HG03469 (cell line): ENCODE data around the gene LCMT2.
A peak's percentile ranks its signal among the peaks of the same experiment; 100 is the strongest.

ENCODE experiments used
- ATAC-seq: cut with Tn5 transposase; IDR thresholded peaks from one replicate; pipeline ENCODE4 v1.9.1; 2021; ENCODE audit warnings: mild to moderate bottlenecking, moderate library complexity, moderate number of reproducible peaks; ENCODE audit not compliant: unreplicated experiment

LCMT2 gene, protein sequence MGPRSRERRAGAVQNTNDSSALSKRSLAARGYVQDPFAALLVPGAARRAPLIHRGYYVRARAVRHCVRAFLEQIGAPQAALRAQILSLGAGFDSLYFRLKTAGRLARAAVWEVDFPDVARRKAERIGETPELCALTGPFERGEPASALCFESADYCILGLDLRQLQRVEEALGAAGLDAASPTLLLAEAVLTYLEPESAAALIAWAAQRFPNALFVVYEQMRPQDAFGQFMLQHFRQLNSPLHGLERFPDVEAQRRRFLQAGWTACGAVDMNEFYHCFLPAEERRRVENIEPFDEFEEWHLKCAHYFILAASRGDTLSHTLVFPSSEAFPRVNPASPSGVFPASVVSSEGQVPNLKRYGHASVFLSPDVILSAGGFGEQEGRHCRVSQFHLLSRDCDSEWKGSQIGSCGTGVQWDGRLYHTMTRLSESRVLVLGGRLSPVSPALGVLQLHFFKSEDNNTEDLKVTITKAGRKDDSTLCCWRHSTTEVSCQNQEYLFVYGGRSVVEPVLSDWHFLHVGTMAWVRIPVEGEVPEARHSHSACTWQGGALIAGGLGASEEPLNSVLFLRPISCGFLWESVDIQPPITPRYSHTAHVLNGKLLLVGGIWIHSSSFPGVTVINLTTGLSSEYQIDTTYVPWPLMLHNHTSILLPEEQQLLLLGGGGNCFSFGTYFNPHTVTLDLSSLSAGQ

DNA sequence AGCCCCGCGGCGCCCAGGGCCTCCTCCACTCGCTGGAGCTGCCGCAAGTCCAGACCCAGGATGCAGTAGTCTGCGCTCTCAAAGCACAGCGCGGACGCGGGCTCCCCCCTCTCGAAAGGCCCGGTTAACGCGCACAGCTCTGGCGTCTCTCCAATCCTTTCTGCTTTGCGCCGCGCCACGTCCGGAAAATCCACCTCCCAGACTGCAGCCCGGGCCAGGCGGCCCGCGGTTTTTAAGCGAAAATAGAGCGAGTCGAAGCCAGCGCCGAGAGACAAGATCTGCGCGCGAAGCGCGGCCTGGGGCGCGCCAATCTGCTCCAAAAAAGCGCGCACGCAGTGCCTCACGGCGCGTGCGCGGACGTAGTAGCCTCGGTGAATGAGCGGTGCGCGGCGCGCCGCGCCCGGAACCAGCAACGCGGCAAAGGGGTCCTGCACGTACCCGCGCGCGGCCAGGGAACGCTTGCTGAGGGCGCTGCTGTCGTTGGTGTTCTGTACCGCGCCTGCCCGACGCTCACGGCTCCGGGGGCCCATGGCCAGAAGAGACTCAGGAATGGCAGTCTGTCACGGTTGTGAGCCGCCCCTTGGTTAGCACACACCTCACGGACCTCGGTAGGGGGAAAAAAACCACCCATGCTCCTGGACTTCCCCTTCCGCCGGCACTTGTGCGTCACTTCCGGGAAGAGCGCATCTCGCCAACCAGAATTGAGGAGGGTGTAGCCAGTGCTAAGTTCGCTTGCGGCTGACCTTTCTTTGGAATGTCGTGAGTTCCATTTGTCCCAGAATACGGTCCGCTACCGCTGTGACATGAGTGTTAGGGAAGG lies at the start of gene LCMT2:
Gene LCMT2 (minus strand): TSS at position 614 of the 820 bp plus-strand sequence. CDS start 84 bp downstream, at position 530.
- peak; percentile 57 for ATAC-seq

DNA sequence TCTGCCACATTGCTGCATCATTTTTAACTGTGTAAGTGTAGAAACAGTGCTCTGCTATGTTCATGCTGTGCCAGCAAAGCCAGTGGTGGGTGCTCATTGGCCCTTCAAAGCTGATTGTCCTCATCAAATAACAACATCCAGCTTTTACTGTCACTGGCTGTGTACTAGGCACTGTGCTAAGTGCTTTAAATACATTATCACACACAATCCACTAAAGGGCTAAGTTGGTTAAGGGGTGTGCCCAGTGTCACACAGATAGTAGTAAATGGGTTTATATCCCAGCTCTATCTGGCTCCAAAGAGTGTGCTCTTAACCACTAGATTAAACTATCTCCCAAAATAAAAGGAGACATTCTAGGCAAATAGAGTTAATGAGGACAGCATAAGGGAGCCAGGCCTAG lies 48.2 kb upstream of the LCMT2 start:
- ATAC-seq, result no peak

DNA sequence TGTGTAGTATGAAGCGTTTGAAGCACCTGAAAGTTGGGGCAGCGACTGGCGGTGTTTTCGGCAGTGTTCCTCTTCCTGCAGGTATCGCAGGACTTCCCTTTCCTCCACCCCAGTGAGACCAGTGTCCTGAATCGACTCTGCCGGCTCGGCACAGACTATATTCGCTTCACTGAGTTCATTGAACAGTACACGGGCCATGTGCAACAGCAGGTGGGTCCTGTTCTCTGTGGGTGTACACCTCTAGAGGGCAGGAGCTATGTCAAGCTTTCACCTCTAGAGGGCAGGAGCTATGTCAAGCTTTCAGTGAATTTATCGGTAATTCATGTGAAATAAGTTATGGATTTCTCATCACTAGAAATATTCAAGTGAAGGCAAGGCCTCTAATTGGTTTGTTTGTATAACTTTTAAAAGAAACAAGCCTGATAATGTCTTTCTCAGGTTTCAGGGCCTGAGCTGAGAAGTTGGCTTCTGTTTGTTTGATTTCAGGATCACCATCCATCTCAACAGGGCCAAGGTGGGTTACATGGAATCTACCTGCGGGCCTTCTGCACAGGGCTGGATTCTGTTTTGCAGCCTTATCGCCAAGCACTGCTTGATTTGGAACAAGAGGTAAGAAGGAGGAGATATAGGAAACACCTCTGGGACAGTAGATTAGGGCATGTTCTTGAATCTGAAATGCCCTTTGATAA lies 45.8 kb upstream of the LCMT2 start:
- ATAC-seq, result no peak

DNA sequence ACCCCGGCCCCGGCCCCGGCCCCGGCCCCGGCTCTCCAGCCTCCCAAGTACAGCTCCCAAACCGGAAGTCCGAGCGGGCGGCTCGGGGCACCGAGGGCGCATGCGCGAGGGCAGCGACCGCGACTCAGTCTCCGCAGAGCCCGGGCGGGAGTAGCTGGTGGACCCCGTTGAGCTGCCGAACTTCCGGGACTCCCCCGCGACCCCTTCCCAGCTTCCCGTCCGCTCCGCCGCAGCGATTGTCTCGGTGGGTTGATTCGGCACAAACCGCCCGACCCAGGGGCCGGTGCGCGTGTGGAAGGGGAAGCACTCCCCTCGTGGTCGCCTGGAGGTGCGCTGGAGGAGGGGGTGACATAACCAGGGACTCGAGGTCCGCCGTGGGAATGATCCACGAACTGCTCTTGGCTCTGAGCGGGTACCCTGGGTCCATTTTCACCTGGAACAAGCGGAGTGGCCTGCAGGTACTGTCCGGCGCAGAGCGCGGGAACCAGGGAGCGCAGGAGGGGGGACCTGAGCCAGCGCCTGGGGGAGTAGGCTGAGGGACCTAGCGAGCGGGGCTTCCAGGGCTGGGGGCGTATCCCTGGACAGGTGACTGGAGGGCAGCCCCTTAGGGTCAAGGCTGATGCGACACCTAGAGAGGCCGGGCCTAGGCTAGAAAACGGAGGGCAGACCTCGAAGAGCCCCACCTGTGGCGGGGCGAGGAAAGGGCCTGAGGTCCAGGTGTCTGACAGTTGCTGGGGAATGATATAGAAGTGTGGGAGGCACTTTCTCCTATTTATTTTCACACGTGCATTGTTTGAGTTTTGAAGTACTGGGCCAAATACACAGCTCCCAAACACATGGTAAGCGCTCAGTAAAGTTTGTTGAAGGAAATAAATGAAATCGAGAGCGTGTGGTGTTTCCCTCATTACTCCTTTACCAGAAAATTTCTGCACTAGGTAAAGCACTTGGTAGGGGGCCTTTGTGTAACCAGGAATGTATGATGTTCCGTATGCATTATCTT lies 40.9 kb upstream of the LCMT2 start, which contains the start of the genes TUBGCP4 and ZSCAN29:
Gene TUBGCP4 (plus strand): TSS at position 127 of the 1,000 bp plus-strand sequence. CDS start 254 bp downstream, at position 381.
Gene ZSCAN29 (minus strand): TSS at position 69 of the 1,000 bp plus-strand sequence. CDS start 1,130 bp downstream, outside the sequence.
- no peak for ATAC-seq

DNA sequence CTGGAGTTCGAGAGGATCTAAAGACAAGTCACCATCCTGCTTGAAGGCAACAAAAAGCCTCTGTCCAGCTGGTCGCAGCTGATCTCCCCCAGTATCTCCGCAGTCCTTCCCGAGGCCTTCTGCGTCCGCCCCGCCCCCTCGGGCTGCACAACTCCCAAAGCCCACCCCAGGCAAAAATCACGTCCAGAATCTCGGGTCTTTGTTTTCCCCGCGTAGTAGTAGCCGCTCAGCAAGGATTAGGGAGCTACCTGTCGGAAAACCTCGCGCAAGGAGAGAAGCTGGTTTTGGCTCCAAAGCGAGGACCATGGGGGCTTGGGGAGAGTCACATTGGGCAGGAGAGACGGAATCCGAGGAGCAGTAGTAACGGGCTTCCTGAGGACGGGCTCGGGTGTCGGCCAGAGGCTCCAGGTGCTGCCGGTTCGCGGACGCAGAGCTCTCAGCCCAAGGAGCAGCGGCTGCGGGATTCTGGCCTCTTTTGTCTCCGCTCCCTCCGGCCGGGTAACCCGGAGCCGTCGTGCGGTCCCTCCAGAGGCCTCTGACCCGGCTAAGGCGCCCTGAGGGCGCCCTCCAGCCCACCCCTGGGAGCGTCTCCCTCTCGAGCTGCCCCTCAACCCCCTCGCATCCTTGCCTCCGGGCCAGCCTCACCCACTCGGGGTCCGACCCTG lies 40.1 kb upstream of the LCMT2 start:
- no peak for ATAC-seq

DNA sequence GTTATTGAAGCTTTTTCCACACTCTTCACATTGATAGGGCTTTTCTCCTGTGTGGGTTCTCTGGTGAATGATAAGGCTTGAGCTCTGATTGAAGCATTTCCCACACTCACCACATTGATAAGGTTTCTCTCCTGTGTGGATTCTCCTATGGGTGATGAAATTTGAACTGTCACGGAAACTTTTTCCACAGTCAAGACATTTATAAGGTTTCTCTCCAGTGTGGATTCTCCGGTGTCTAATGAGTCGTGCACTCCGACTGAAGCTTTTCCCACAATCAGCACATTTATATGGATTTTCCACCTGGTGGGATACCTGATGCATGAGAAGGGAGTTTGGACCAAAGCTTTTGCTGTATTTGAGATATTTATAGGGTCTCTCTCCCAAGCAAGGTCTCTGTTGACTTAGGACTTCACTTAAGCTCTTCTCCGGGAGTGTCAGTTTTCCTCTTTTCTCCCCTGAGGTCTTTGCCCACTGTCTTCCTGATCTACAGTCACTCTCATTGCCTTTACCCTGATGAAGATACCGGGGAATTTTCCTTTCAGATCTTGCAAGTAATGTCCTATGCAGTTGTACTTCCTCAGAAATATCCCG lies 31.0 kb upstream of the LCMT2 start:
- no peak for ATAC-seq

DNA sequence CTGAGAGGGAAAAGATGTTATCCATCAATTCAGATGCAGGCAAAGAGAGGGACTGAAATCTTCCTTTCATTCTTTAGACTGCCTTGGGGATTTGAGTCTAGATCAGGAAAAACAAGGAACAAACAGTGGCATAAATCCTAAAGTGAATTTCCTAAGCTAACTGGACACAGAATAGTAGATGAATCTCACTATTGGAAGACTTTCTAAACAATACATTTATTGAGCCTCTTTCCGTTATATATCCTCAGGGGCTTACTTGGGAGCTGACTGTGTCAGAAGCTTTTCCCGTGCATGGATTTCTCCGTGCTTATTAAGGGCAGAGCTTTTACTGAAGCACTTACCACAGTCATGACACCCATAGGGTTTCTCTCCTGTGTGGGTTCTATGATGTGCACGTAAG lies 30.4 kb upstream of the LCMT2 start:
- ATAC-seq, result no peak

DNA sequence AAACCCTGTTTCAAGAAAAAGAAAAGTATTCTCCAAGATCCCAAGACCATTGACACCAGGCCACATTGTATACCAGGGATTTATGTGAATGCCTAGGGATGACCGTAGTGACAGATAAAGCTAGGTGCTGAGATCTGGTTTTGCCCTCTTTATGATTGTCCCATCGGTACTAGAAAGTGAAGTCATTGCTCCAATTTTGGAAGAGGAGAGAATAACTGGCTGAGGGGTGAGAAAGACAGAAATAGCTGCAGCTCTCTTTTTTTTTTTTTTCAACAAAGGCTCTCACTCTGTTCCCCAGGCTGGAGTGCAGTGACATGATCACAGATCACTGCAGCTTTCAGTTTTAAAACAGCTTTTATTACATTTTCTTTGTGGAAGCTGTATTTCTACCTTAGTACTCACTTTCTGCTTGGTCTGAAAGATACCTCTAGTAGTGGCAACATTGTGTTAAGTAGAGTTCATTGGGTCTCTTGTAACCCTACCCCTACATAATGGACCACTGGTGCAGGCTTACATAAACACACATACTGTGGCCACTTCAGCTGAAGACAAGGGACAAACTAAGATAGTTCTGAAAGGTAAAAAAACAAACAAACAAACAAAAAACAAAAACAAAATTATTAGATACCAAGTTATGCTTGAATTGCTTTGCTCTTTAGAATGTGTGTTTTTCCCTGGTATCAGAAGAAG lies 22.5 kb upstream of the LCMT2 start:
- no peak for ATAC-seq

DNA sequence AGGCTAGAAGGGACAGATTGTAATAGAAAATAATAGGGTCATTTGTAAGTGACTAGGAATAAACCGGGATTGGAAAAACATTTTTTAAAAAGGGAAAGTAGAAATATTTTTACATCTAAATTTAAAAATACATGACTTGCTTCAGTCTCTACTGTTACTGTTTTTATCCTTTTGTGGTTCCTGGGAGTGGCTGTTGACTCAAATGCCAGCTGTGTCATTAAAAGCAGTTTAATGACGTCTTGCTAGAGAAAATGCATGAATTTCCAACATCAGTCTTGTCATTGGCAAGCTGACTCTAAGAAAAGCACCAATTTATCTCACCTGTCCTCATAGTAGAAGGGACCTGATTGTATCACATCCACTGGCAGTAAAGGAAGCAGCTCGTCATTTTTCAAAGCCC lies 16.7 kb upstream of the LCMT2 start:
- ATAC-seq, result no peak

DNA sequence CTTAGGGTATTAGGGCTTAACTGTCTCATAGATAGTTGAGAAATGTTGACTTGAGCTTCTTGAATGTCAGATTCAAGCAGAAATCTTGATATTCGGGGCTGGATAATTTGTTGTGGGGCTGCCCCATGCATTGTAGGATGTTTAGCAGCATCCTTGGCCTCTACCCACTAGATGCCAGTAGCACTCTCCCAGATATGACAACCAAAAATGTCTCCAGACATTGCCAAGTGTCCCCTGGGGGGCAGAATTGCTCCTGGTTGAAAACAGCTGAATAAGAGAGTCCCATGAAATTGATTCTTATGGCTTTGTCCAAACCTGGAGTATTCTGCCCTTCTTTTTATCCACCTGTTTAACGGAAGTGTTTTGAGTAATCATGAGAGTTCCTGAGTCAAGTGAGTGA lies 15.9 kb upstream of the LCMT2 start:
- ATAC-seq, result no peak

DNA sequence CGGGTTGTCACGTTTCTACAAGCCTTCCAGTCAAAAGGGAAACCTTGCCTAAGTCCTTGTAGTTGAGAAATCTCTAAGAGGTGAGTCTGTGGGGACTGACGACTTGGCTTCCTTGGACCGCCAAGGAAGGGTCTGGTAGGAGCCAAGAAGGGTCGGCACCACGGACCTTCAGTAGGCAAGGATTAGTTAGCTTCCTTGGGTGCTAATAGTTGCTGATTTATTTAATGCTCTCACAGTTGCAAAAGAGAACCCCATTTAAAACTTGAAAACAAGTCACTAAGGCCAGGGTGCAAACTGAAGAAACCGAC lies 361 bp upstream of the LCMT2 start:
- ATAC-seq, result peak; percentile 18

DNA sequence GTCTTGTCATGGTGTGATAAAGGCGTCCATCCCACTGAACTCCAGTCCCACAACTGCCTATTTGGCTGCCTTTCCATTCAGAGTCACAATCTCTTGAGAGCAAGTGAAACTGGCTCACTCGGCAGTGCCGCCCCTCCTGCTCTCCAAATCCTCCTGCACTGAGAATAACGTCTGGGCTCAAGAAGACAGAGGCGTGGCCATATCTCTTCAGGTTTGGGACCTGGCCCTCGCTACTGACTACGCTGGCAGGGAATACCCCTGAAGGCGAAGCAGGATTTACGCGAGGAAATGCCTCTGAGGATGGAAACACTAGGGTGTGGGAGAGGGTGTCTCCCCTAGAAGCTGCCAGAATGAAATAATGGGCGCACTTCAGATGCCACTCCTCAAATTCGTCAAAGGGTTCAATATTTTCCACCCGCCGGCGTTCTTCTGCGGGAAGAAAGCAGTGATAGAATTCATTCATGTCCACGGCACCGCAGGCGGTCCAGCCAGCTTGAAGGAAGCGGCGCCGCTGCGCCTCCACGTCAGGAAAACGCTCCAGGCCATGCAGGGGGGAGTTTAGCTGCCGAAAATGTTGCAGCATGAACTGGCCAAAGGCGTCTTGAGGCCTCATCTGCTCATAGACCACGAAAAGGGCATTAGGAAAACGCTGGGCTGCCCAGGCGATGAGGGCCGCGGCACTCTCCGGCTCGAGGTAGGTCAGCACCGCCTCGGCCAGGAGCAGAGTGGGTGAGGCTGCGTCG lies 985 bp downstream of the LCMT2 start:
- no peak for ATAC-seq

DNA sequence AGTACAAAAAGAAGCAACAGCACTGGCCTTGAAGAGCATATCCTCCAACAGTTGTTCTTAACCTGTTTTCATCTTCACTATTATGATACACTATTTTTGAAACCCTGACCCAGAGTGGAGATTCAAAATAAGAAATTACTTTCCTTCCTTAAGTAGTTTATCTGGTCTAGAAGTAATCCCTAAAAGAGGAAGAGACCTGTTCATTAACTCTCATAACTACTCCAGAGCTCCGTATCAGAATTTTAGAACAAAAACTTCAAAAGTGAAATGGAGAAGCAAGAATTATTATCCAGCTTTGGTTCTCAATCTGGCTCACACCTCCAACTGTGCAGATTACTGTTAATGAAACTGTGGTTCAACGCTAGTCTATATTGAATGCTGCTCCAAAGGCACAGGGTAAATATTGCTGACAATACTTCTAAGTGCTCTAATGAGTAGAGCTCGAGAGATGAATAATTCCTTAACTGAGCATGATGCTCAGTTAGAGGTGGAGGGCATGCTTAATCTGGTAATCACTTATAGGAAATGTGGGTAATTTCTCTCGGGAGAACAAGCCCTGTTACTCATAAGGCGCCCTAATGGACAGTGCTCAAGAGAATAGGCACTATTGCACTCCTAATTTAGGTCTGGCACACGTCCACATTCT lies 5.2 kb downstream of the LCMT2 start:
- ATAC-seq, result no peak

DNA sequence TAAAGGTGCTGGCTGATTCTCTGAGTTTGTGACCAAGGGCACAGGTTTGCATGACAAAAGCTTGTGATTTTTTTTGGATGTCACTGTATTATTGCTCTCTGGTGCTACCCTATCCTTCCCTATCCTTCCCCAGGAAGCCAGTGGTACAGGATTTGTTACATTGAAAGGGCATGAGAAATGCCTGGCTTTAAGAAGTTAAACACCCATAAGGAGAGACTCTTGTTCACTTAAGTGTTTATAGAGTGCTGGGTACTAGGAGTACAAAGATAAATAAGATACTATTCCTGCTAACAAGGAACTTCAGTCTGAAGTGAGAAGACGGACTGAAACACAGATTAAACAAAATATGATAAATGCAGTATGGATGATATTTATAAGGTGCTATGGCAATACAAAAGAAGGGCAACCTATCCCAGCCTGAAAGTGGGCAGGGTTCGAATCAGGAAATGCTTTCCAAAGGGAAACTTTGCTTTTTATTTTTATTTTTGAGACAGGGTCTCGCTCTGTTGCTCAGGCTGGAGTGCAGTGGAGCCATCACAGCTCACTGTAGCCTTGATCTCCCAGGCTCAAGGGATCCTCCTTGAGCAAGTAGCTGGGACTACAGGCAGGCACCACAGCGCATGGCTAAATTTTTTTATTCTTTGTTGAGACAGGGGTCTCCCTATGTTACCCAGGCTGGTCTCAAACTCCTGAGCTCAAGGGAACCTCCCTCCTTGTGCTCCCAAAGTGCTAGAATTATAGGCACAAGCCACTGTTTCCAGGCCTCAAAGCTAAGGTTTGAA lies 11.2 kb downstream of the LCMT2 start:
- ATAC-seq, result no peak

DNA sequence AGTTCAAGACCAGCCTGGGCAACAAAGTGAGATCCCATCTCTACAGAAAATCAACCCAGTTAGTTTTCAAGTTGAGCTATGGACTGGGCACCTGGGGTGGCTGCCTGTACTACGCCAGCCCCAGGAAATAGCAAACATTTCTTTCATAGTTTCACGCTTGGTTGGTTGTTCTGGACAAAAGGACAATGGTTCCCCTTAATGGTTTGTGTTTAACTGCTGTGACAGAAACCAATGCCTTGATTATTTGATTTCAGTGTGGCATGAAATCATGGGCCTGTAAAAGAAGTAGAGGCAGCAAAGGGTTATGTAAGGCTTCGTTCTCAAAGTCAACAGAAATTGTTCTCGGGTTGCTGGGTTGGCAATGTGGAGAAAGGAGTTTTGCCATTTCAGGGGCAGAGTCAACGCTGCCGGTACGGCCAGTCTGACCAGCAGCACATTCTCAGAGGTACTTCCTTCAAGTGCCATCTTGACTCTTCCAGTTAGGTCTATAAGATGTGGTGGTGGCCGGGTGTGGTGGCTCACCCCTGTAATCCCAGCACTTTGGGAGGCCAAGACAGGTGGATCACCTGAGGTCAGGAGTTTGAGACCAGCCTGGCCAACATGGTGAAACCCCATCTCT lies 12.7 kb downstream of the LCMT2 start:
- no peak for ATAC-seq

DNA sequence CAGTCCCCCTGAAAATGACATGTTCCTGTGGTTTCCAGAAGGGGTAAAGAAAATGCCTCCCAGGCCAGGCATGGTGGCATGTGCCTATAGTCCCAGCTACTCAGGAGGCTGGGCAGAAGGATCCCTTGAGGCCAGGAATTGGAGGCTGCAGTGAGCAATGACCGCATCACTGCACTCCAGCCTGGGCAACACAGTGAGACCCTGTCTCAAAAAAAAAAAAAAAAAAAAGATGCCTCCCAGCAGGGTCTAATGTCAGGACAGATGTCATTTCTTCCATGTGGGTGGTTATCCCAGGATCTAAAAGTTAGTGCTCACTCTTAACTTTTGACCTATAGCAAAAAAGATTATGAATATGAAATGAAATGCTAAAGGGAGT lies 13.4 kb downstream of the LCMT2 start:
- ATAC-seq, result no peak
